Neutrophil (primary cell): ENCODE data around the gene ICAM2.

Experiments used
- H3K27ac ChIP-seq: fragments of 200-600 bp; sonication (generic); 2 replicates; pipeline ENCODE4 v1.5.1; 2016; ENCODE audit warnings: mild to moderate bottlenecking, moderate library complexity
- H3K27me3 ChIP-seq: fragments of 200-600 bp; sonication (generic); 2 replicates; pipeline ENCODE4 v1.6.0; 2016; ENCODE audit warnings: mild to moderate bottlenecking
- H3K36me3 ChIP-seq: fragments of 200-600 bp; sonication (generic); 2 replicates; pipeline ENCODE4 v1.5.1; 2017
- H3K4me1 ChIP-seq, 2 experiments: fragments of 200-600 bp in 1 of 2; sonication (generic) in 1 of 2; 1 replicate in 1 of 2; 2 replicates in 1 of 2; pipeline versions ENCODE4 v1.5.1 to v1.6.1; 2013 to 2016; ENCODE audit warnings: low read depth in 1 of 2, low read length in 1 of 2, mild to moderate bottlenecking in 1 of 2, moderate library complexity in 1 of 2; ENCODE audit not compliant: control insufficient read depth in 1 of 2, insufficient read depth in 1 of 2
- H3K4me3 ChIP-seq, 2 experiments: fragments of 200-600 bp in 1 of 2; sonication (generic) in 1 of 2; 1 replicate in 1 of 2; 2 replicates in 1 of 2; pipeline ENCODE4 v1.5.1; 2013 to 2016; ENCODE audit warnings: low read depth in 1 of 2, low read length in 1 of 2, mild to moderate bottlenecking in 1 of 2, moderate library complexity in 1 of 2
- H3K9me3 ChIP-seq: fragments of 200-600 bp; sonication (generic); 2 replicates; pipeline ENCODE4 v1.5.1; 2016
- TF ChIP-seq, protein P1 (sequence below): fragments of 200-600 bp; sonication (generic); IDR thresholded peaks from 2 replicates; pipeline ENCODE4 v1.5.1; 2016; ENCODE audit warnings: antibody characterized with exemption

Gene ICAM2

DNA sequence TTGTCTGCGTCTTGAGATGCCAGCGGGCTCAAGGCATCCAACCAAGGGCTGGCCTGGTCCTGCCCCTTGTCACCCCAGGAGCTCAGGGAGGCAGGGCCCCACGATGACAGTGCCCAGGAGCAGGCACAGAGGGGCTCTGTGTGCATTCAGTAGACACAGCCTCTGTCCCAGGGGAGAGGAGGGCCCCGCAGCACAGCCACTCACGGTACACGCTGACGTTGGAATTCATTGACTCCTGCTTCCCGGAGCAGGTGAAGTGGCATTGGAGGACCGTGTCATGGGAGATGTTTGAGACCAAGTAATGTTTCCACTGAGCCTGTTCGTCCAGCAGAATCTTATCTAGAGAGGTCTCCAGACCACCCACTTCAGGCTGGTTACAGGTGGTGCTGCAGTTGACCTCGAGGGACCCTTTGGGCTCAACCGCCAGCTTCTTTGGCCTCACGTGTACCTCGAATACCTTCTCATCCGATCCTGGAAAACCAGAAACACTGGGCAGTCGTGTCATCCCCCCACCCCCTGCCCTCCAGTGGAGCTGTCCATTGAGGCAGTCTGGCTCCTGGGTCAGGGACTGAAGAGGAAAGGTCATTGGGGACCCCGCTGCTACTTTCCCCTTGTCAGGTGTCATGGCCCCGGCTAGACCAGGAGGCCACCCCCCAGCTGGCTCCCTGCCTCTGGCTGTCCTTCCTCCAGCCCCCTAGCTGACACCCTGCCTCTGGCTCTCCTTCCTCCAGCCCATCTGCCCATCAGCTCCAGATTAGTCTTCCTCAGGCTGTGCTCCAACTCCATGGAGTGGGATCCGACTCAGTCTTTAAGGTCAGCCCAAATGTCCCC, 15.3 kb downstream of the ICAM2 start:
- Histone ChIP-seq H3K4me3 (no peak overlapping the region), H3K9me3 (no peaks in the 10 kb centered on the region), H3K27me3 (peaks cover 8% of the 10 kb centered on the region), H3K4me1 (peaks cover 7 to 8% of the 10 kb centered on the region in 2 experiments), H3K27ac (no peak overlapping the region), H3K36me3 (no peaks in the 10 kb centered on the region)
- TF ChIP-seq, protein P1, sequence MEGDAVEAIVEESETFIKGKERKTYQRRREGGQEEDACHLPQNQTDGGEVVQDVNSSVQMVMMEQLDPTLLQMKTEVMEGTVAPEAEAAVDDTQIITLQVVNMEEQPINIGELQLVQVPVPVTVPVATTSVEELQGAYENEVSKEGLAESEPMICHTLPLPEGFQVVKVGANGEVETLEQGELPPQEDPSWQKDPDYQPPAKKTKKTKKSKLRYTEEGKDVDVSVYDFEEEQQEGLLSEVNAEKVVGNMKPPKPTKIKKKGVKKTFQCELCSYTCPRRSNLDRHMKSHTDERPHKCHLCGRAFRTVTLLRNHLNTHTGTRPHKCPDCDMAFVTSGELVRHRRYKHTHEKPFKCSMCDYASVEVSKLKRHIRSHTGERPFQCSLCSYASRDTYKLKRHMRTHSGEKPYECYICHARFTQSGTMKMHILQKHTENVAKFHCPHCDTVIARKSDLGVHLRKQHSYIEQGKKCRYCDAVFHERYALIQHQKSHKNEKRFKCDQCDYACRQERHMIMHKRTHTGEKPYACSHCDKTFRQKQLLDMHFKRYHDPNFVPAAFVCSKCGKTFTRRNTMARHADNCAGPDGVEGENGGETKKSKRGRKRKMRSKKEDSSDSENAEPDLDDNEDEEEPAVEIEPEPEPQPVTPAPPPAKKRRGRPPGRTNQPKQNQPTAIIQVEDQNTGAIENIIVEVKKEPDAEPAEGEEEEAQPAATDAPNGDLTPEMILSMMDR, result no peak

- Histone ChIP-seq H3K36me3 (no peaks in the 10 kb centered on the region), H3K4me3 (no peak overlapping the region), H3K27ac (no peak overlapping the region), H3K9me3 (no peaks in the 10 kb centered on the region), H3K4me1 (peaks cover under 1 to 2% of the 10 kb centered on the region in 2 experiments), H3K27me3 (peaks cover 16% of the 10 kb centered on the region)
- TF ChIP-seq, protein P1, result no peak
Observed at GRCh38 chr17:64004218-64004770, 16.1 kb downstream of the ICAM2 start.

- TF ChIP-seq, protein P1, result no peak
- Histone ChIP-seq H3K4me1 (peaks cover 2 to 4% of the 10 kb centered on the region in 2 experiments), H3K36me3 (no peaks in the 10 kb centered on the region), H3K9me3 (no peaks in the 10 kb centered on the region), H3K4me3 (no peak overlapping the region), H3K27me3 (peaks cover 23% of the 10 kb centered on the region), H3K27ac (no peak overlapping the region)
Observed at GRCh38 chr17:64003526-64004121, 16.8 kb downstream of the ICAM2 start.

- Histone ChIP-seq H3K4me3 (no peak overlapping the region), H3K36me3 (no peaks in the 10 kb centered on the region), H3K27me3 (peaks cover 30% of the 10 kb centered on the region), H3K27ac (no peak overlapping the region), H3K4me1 (peaks cover 8 to 11% of the 10 kb centered on the region in 2 experiments), H3K9me3 (no peaks in the 10 kb centered on the region)
- TF ChIP-seq, protein P1, result no peak
Observed at GRCh38 chr17:64002658-64003525, 17.5 kb downstream of the ICAM2 start.
